ENCODE measurements around the gene SURF4.

DNA sequence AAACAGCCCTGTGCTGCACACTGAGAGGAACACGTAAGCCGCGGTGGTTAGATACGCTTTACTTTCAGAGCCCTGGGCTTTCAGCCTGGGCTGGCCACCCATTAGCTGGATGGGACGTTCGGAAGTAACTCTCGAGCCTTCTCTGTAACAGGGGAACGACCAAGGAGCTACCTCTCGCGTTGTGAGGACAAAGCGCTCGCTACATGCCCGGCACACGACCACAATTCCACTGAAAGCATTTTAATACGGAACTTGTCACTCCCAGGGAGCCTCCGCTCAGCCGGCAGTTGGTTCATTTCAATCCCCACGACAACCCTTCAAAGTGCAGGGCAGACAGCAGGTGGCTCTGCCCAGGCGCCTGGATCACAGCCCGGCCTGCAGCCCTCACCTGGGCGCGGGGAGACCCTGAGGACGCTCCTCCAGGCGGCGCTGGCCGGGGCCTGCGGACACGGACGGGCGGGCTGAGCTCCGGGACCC is 19.9 kb downstream of the SURF4 start:
- TF ChIP-seq, protein P1, sequence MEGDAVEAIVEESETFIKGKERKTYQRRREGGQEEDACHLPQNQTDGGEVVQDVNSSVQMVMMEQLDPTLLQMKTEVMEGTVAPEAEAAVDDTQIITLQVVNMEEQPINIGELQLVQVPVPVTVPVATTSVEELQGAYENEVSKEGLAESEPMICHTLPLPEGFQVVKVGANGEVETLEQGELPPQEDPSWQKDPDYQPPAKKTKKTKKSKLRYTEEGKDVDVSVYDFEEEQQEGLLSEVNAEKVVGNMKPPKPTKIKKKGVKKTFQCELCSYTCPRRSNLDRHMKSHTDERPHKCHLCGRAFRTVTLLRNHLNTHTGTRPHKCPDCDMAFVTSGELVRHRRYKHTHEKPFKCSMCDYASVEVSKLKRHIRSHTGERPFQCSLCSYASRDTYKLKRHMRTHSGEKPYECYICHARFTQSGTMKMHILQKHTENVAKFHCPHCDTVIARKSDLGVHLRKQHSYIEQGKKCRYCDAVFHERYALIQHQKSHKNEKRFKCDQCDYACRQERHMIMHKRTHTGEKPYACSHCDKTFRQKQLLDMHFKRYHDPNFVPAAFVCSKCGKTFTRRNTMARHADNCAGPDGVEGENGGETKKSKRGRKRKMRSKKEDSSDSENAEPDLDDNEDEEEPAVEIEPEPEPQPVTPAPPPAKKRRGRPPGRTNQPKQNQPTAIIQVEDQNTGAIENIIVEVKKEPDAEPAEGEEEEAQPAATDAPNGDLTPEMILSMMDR (IDR thresholded peaks at IDR 0.05; ENCODE audit: low read depth, low read length, poor library complexity, severe bottlenecking) = no peak
- TF ChIP-seq EZH2phosphoT487 (IDR thresholded peaks at IDR 0.05; ENCODE audit: borderline replicate concordance, low read length) = no peak
